CD4-positive, alpha-beta T cell treated with Interleukin-6 at 100 ng/mL for 8 hours (primary cell): ENCODE data around the gene UNC45A.

Source experiments
- DNase-seq: peaks from one replicate; pipeline ENCODE4 v3.0.0-alpha.2; 2020; ENCODE audit warnings: mixed read lengths, low spot score

The UNC45A gene

GRCh38 chr15:90960298-90961091 lies 25.4 kb downstream of the UNC45A start:
- no peak for DNase-seq

DNA sequence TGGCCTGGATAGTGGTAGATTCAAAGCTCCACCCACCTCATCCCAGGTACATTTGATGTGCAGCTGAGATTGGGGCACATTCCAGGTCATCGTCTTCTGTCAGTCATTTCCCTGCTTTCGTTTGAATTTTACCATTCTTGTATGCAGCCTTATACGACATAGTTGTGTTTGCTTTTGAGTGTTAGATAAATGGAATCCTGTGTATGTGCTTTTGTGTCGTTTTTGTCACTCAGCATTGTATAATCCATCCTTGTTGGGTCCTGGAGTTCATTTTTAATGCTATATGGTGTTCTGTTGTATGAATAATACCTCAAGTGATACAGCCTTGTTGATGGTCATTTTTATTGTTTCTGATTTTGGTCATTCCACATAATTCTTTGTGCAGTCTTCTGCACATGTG lies 26.9 kb downstream of the UNC45A start:
- no peak for DNase-seq

DNA sequence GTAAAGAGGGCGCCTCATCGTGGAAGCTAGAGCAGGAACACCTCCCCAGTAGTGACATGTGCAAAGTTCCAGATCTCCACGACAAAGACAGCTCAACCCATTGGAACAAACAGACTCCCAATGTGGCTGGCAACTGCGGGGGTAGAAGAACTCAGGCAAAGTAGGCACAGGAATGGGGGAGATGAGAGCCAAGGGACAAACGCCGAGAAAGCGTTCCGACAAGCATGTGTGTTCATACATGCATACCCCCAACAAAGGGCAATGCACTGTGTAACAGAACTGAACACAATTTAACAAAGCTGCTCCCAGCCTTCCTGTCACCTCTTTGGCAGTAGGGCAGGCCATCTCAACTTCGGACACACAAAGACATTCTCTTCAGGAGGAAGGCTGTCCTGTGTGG lies 31.2 kb downstream of the UNC45A start:
- no peak for DNase-seq

- no peak for DNase-seq
Measured at GRCh38 chr15:90967206-90967605, 32.1 kb downstream of the UNC45A start.

DNA sequence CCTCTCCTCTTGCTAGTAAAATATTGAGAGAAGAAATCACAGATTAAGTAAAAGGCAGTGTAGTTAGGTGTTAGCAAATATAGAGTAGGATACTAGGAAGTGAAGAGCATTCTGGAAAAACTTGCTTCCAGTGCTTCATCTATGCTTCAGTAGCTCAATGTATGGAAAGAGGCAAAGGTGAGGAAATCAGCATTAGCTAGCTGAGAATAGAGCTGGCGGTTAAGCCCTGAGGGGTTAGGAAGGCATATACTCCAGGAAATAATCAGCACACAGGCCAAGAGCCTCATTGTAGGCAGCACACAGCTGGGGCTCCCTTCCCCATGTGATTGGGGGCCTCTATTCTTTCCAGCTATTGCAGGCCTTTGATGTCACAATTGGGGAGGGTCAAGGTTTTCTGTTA lies 33.3 kb downstream of the UNC45A start:
- no peak for DNase-seq

GRCh38 chr15:90970274-90970673 lies 35.2 kb downstream of the UNC45A start:
- no peak for DNase-seq

GRCh38 chr15:90972133-90972532 lies 37.0 kb downstream of the UNC45A start:
- no peak for DNase-seq

- DNase-seq, result no peak
Measured at GRCh38 chr15:90974216-90974615, 39.1 kb downstream of the UNC45A start.

- DNase-seq, result no peak
Measured at GRCh38 chr15:90979582-90979981, 44.5 kb downstream of the UNC45A start.

DNA sequence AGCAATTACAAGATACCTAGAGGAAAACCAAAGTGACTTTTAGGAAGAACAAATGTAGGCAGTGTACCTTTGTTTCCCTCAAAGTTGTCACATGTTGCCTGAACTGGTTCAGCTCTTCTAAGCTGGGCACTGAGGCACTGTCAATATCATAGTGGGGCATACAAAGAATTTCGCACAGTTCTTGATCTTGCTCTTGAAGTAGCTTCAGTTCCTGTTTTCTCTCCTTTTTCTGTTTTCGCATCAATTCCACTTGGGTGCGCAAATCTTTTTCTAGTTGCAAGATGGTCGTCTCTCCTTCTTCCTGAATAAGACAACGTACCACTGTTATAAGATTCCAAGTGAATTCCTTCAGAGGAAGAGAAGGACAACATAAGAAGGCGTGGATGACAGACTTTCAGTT lies 46.6 kb downstream of the UNC45A start:
- DNase-seq, result no peak

DNA sequence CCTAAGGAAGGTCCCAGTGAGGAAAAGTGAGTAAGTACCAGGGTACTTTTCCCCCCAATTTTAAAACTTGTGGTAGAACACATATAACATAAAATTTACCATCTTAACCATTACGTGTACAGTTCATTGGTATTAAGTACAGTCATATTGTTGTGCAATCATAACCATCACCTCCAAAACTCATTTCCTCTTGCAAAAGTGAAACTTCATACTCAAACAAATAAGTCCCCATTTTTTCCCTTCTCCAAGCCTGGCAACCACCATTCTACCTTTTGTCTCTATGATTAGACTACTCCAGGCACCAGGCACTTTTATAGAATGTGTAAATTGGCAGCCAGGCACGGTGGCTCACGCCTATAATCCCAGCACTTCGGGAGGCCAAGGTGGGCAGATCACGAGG lies 47.0 kb downstream of the UNC45A start:
- DNase-seq, result no peak

GRCh38 chr15:90986790-90987507 lies 51.9 kb downstream of the UNC45A start:
- DNase-seq, result no peak

DNA sequence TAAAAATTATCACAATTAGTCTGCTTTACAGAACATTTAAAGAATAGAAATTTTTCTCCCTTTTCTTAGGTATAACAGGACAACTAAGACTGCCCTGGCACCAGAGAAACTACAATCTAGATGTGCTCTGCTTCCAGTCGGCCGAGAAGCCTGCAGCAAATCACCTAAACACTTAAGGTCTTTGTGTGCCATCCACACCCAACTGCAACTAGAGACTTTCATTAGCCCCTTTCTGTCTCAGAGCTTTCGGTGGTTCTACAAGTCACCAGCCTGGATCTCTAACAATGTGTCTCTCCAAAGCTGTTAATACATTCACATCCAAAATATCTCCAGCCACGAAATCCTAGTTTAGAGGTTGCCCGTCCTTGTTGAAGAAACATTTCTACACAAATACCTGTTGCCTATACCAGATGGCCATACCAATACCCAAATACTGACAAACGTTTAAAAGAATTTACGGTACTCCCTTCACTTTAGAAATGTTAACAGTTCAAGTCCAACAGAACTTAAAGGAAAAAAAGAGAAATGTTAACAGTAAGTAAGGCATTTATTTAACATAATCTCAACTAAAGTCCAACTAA lies 52.6 kb downstream of the UNC45A start:
- no peak for DNase-seq

GRCh38 chr15:90988296-90988695 lies 53.2 kb downstream of the UNC45A start:
- DNase-seq, result no peak

DNA sequence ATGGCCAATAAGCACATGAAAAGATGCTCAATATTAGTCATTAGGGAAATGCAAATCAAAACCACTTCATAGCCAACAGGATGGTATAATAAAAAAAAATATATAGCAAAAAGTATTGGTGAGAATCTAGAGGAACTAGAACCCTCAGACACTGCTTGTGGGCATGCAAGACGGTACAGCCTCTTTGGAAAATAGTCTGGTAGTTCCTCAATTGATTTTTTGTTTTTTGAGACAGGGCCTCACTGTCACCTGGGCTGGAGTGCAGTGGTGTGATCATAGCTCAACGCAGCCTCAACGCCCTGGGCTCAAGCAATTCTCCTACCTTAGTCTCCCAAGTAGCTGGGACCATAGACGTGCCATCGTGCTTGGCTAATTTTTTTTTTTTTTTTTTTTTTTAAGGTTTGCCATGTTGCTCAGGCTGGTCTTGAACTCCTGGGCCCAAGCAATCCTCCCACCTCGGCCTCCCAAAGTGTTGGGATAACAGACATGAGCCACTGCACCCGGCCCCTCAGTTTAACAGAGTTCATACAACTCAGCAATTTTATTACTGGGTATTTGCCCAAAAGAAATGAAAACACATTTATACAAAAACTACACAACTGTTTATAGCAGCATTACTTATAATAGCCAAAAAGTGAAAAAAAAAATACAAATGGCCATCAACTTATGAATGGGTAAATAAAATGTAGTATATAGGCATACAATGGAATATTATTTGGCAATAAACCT lies 54.1 kb downstream of the UNC45A start:
- no peak for DNase-seq

- no peak for DNase-seq
Measured at GRCh38 chr15:90990446-90990845, 55.4 kb downstream of the UNC45A start.

DNA sequence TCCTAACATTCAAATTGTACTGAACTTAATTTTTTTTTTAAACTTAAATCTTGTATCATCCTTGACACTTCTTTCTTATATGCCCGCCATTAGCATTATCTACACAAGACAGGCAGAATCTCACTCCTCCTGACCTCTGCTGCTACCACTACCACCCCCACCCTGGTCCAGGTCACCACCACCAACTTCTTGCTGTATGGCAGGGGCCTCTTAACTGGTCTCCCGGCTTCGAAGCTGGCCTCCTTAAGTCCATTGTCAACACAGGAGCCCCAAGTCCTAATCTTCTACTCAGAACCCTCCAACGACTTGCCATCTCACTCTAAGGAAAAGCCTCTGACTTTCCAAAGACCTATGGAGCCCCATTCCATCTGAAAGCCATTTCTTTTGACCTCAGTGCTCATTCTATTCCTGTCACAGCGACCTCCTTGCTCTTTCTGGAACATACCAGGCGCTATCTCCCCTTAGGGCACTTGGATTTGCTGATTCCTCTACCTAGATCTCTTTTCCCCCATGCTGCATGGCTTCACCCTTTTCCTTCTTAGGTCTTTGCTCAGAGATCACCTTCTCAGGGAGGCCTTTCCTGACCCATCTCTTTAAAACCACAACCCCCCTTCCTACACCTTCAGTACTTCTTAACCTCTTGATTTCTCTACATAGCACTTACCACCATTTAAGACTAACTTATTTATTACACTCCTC lies 56.7 kb downstream of the UNC45A start:
- DNase-seq, result no peak

DNA sequence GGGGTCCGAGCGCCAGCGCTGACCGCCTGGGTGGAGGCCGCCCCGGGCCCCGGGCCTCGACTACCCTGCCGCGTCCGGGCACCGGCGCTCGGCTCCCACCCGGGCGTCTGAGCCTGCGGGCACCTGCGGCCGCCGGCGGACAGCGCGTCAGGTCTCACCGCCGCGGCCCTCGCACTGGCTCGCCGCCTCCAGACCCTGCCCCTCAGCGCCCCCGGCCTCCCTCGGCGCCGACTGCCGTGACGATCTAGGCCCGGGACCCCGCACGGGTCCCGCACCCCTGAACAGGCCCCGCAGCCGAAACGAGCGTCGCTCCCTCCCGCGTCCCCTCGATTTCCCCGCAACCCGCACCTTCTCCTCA lies 59.0 kb downstream of the UNC45A start:
- no peak for DNase-seq

DNA sequence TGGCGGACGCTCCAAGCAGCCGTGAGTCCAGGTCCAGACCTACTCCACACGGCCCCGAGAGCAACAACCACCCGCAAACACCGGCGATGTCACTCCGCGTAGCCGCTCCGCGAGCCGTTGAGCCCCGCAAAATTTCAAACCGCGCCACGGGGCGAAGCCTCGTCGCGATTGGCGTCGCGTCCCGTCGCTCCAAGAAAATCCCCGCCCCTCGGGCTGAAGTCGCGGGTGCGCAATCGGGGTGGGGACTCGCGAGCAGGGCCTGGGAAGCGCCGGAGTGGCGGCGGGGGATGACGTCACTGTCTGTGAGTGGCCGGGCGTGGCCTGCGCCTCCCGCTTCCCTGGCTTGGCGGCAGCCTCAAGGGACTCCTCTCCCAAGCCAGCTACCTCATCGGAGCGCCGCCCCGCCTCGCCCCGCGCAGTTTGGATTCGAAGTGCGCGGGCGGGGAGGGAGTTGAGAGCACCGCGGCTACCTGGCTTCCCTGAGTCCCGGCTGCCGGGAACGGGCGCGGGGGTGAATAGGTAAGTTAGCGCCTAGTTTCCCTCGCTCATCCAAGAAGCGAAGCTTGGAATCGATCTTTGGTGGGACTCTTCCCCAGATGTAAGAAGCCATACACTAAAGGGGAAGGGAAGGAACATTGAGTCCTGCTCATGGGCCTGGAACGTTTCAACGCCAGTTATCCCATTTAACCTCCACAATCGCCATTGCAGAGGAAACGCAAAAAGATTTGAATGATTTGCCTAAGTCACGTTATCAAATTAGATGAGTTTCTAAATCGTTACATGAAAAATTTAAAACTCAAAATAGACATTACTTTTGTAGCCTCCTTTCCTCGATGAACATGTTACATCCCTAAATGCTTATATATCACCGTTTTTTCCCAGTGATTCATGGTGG lies 59.6 kb downstream of the UNC45A start, which contains the start of gene PRC1:
Gene PRC1, minus strand, starts transcription at position 119 of the 895 bp plus-strand sequence. Its CDS starts 118 bp downstream, at position 1.
- DNase-seq, result peak; percentile 96

GRCh38 chr15:90998737-90999136 lies 63.7 kb downstream of the UNC45A start:
- no peak for DNase-seq

DNA sequence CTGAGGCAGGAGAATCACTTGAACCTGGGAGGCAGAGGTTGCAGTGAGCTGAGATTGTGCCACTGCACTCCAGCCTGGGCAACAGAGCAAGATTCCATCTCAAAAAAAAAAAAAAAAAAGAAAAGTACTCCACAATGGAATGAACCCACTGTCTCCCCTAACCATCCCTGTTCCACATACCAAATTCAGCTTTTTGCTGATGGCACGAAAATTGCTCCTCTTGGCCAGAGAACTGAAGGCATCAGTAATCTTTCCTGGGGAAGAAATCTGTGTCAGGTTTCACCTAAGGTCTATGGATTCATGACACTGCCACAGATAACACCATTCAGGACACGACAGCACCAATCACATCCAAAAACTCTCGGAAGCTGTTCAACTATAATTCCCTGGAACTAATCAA lies 66.1 kb downstream of the UNC45A start:
- no peak for DNase-seq
